K562 (cell line): ENCODE measurements around the gene FBXO48.

Experiments used
- NR1H2 ChIP-seq: sonication (generic); formaldehyde crosslinking; IDR thresholded peaks from 2 replicates; pipeline ENCODE4 v1.4.0; 2020; ENCODE audit warnings: mild to moderate bottlenecking, missing genetic modification reagents
- NR3C1 ChIP-seq: sonication (generic); formaldehyde crosslinking; IDR thresholded peaks from 2 replicates; pipeline ENCODE4 v1.8.1; 2022; ENCODE audit warnings: missing genetic modification reagents
- RFX5 ChIP-seq: IDR thresholded peaks from 2 replicates; pipeline ENCODE4 v1.6.1; 2011; ENCODE audit warnings: low read depth, mild to moderate bottlenecking, improper control_type of control experiment, low read length
- SRSF7 ChIP-seq: fragments of 200-400 bp; formaldehyde crosslinking; optimal IDR thresholded peaks from 2 replicates; pipeline ENCODE3; 2017; ENCODE audit warnings: mild to moderate bottlenecking, low read depth, low read length
- ZMIZ1 ChIP-seq, 2 experiments: fragments of 150-350 bp in 1 of 2; IDR thresholded peaks; 2 replicates each; pipeline ENCODE4 v1.6.1; 2012 to 2016; ENCODE audit warnings: low read depth in 2 of 2, low read length in 2 of 2, mild to moderate bottlenecking in 1 of 2, moderate library complexity in 1 of 2
- ZNF785 ChIP-seq: fragments of 250-450 bp; sonication (Bioruptor Pico); IDR thresholded peaks from 2 replicates; pipeline ENCODE4 v1.4.0; 2020; ENCODE audit warnings: mild to moderate bottlenecking

GRCh38 chr2:68416081-68416675, 50.9 kb downstream of the FBXO48 start:
- TF ChIP-seq ZNF785 (CRISPR knock-in tag) (no peak), RFX5 (no peak), SRSF7 (no peak), NR3C1 (no peak), NR1H2 (no peak), ZMIZ1 (IDR thresholded peaks at IDR 0.05; ENCODE audit: low read depth in 2 of 2, low read length in 2 of 2) (no peak)
